ENCODE results near the gene ZFP1. TPM values are rescaled to one million over a fixed set of nuclear protein-coding genes. Genes with fewer than 3 reads are reported as not detected.

The ZFP1 gene
- total and polyA plus RNA-seq, 9 of the 15 experiments (the other 6 are each of a cell fraction or from before 2014, with no cell fraction given) = 2.6 to 14.7 (median 11.6) TPM

- Histone ChIP-seq H3K4me2 (ENCODE audit: insufficient read depth, low read length) (no peak overlapping the region), H3K4me3 (no peak overlapping the region), H2AFZ (ENCODE audit: low read depth, low read length) (no peak overlapping the region), H3K9ac (ENCODE audit: insufficient read depth in 1 of 2, low read depth in 2 of 2, low read length in 2 of 2) (peak overlapping the region in 1 of 2 experiments; percentile 43; a peak in 1 of 4 replicates), H3K79me2 (ENCODE audit: control insufficient read depth, insufficient read depth, low read length) (no peaks in the 10 kb centered on the region), H3K27ac (ENCODE audit: extremely low read depth, low read depth, low read length) (no peak overlapping the region), H3K27me3 (ENCODE audit: control insufficient read depth in 2 of 2, insufficient read depth in 2 of 2, low read length in 2 of 2) (peaks cover 40 to 86% of the 10 kb centered on the region in 2 experiments), H3K36me3 (ENCODE audit: control insufficient read depth, insufficient read depth, low read length) (no peaks in the 10 kb centered on the region), H3K9me3 (replicated peaks; ENCODE audit: control insufficient read depth, insufficient read depth, low read depth, low read length) (no peaks in the 10 kb centered on the region), H4K20me1 (replicated peaks; ENCODE audit: control insufficient read depth, insufficient read depth, low read length) (no peaks in the 10 kb centered on the region), H3K4me1 (replicated peaks in 1 of 2; ENCODE audit: control insufficient read depth in 2 of 2, insufficient read depth in 2 of 2, low read length in 2 of 2) (peaks cover 0 to 17% of the 10 kb centered on the region in 2 experiments; a peak in 2 of 5 replicates), H3K9me1 (ENCODE audit: control insufficient read depth, insufficient read depth, low read length) (no peaks in the 10 kb centered on the region)
- no TSS peak for BruUV-seq (replicated peaks)
- ChIA-PET POLR2A (no interaction called here), CTCF (ENCODE audit: low intra/inter-chr PET ratio) (no interaction called here)
- ATAC-seq (no peak), FAIRE-seq (no peak), DNase-seq (ENCODE audit: extremely low read depth in 1 of 4, low spot score in 3 of 4) (no peak)
- intact Hi-C loops (cut with micrococcal nuclease) = no loop called here
- in situ Hi-C loops (cut with MboI) = loop anchor here (25.0 kb wide), 1 partner anchor 1978 kb away; the partner anchor contains the start of genes MON1B and SYCE1L
- 15% methylated on average over 25 of the region's 27 CpGs for WGBS (ENCODE audit: insufficient coverage, low coverage, missing lambda C conversion rate)
- TF ChIP-seq ZNF507 (tag; conservative IDR thresholded peaks at IDR 0.05) = no peak
- no peak for TF ChIP-seq ZNF282 (CRISPR knock-in tag; IDR thresholded peaks at IDR 0.05)
- no peak for TF ChIP-seq THAP12 (CRISPR knock-in tag; IDR thresholded peaks at IDR 0.05)
- no peak for TF ChIP-seq ETS1 (conservative IDR thresholded peaks at IDR 0.05; ENCODE audit: control insufficient read depth, low read depth, low read length)
- no peak for TF ChIP-seq E2F6 (IDR thresholded peaks at IDR 0.05; ENCODE audit: borderline replicate concordance in 1 of 2, extremely low read depth in 1 of 2, insufficient read depth in 1 of 2, insufficient read length in 1 of 2, low read depth in 1 of 2, low read length in 1 of 2, poor library complexity in 1 of 2, severe bottlenecking in 1 of 2)
- no peak for TF ChIP-seq ARID2 (IDR thresholded peaks at IDR 0.05)
- TF ChIP-seq TARDBP (IDR thresholded peaks at IDR 0.05) = no peak
- TF ChIP-seq ZNF57 (CRISPR knock-in tag; IDR thresholded peaks at IDR 0.05) = no peak
- TF ChIP-seq HDAC1 (IDR thresholded peaks at IDR 0.05) = no peak
- TF ChIP-seq PRPF4 (IDR thresholded peaks at IDR 0.05; ENCODE audit: insufficient read depth, low read depth, low read length, poor library complexity, severe bottlenecking) = no peak
- TF ChIP-seq HMGN3 (IDR thresholded peaks at IDR 0.05; ENCODE audit: borderline replicate concordance, extremely low read depth, insufficient read length, low read depth, low read length) = no peak
- TF ChIP-seq SPI1 (IDR thresholded peaks at IDR 0.05; ENCODE audit: borderline replicate concordance, low read depth, low read length) = no peak
- TF ChIP-seq ARID1B (IDR thresholded peaks at IDR 0.05) = no peak
- no peak for TF ChIP-seq ZBTB12 (CRISPR knock-in tag; IDR thresholded peaks at IDR 0.05)
- TF ChIP-seq CCNT2 (IDR thresholded peaks at IDR 0.05; ENCODE audit: borderline replicate concordance, extremely low read depth, insufficient read length, low read depth, low read length) = no peak
Observed at GRCh38 chr16:75208861-75209505, 60.7 kb downstream of the ZFP1 start.

All from K562 (cell line).